PC-3 (cell line): ENCODE measurements around the gene MAP1LC3A. TPM values are rescaled to one million over a fixed set of nuclear protein-coding genes. Genes with fewer than 3 reads are reported as not detected.

ENCODE experiments used
- ATAC-seq: fragments of 200-7000 bp; cut with Tn5 transposase; 2 replicates; pipeline ENCODE4 v1.9.1; 2020; ENCODE audit warnings: mild to moderate bottlenecking, moderate library complexity
- BruUV-seq: library from RNA; stranded (reverse); fragments of 400-500 nt; replicated peaks from 2 replicates; lab custom pipeline; 2021; lab: Mats Ljungman, UMichigan
- CTCF ChIA-PET: fragments of 300-600 bp; sonication (Branson Sonifier 250); formaldehyde crosslinking; loops from one replicate; lab custom pipeline; 2022; ENCODE audit warnings: antibody characterized with exemption; lab: Charles Lee
- POLR2A ChIA-PET: fragments of 300-600 bp; sonication (Branson Sonifier 250); formaldehyde crosslinking; loops from one replicate; lab custom pipeline; 2022; ENCODE audit warnings: antibody characterized with exemption; ENCODE audit not compliant: unreplicated experiment; lab: Charles Lee
- DNase-seq: peaks from one replicate; pipeline ENCODE4 v3.0.0-alpha.2; 2015
- H2AFZ ChIP-seq: fragments of 300-600 bp; sonication (generic); 2 replicates; pipeline ENCODE4 v1.6.0; 2016; ENCODE audit warnings: antibody characterized with exemption, low read length
- H3F3A ChIP-seq: fragments of 300-600 bp; sonication (generic); one replicate; pipeline ENCODE4 v1.6.0; 2017; ENCODE audit warnings: antibody characterized with exemption, low read length, control low read depth, mild to moderate bottlenecking; ENCODE audit not compliant: unreplicated experiment
- H3K27ac ChIP-seq: fragments of 300-600 bp; sonication (generic); 2 replicates; pipeline ENCODE4 v1.5.1; 2016; ENCODE audit warnings: mild to moderate bottlenecking, low read length
- H3K27me3 ChIP-seq: fragments of 300-600 bp; sonication (generic); 2 replicates; pipeline ENCODE4 v1.6.1; 2016; ENCODE audit warnings: low read length, mixed read lengths
- H3K36me3 ChIP-seq: fragments of 300-600 bp; sonication (generic); 2 replicates; pipeline ENCODE4 v1.6.1; 2016; ENCODE audit warnings: low read depth, mixed run types, low read length, mixed read lengths
- H3K4me1 ChIP-seq: fragments of 300-600 bp; sonication (generic); 2 replicates; pipeline ENCODE4 v1.5.1; 2016; ENCODE audit warnings: low read length; ENCODE audit not compliant: insufficient read depth
- H3K4me2 ChIP-seq: fragments of 300-600 bp; sonication (generic); 2 replicates; pipeline ENCODE4 v1.6.0; 2016; ENCODE audit warnings: low read length
- H3K4me3 ChIP-seq: fragments of 300-600 bp; sonication (generic); 2 replicates; pipeline ENCODE4 v1.5.1; 2016; ENCODE audit warnings: mild to moderate bottlenecking, low read length, mixed read lengths
- H3K79me2 ChIP-seq: fragments of 300-600 bp; sonication (generic); 2 replicates; pipeline ENCODE4 v1.6.1; 2017; ENCODE audit warnings: low read length, mixed read lengths
- H3K9ac ChIP-seq: fragments of 300-600 bp; sonication (generic); 2 replicates; pipeline ENCODE4 v1.6.0; 2016; ENCODE audit warnings: mild to moderate bottlenecking, low read length
- H3K9me2 ChIP-seq: fragments of 300-600 bp; sonication (generic); replicated peaks from 2 replicates; pipeline ENCODE4 v1.6.1; 2016; ENCODE audit warnings: mixed run types, low read length, mixed read lengths
- H3K9me3 ChIP-seq: fragments of 300-600 bp; sonication (generic); 2 replicates; pipeline ENCODE4 v1.6.1; 2016; ENCODE audit warnings: low read length, mixed read lengths
- H4K20me1 ChIP-seq: fragments of 300-600 bp; sonication (generic); 2 replicates; pipeline ENCODE4 v1.6.1; 2016; ENCODE audit warnings: low read length, mixed read lengths
- CTCF ChIP-seq: fragments of 300-600 bp; sonication (generic); conservative IDR thresholded peaks from 2 replicates; pipeline ENCODE4 v1.5.1; 2017; ENCODE audit warnings: antibody characterized with exemption, low read depth, mild to moderate bottlenecking, low read length
- EZH2 ChIP-seq: fragments of 300-600 bp; sonication (generic); IDR thresholded peaks from one replicate; pipeline ENCODE4 v1.6.1; 2017; ENCODE audit warnings: antibody characterized with exemption, mild to moderate bottlenecking, low read length; ENCODE audit not compliant: unreplicated experiment
- EZH2phosphoT487 ChIP-seq: fragments of 300-600 bp; sonication (generic); IDR thresholded peaks from 2 replicates; pipeline ENCODE4 v1.6.1; 2018; ENCODE audit warnings: mild to moderate bottlenecking, antibody characterized with exemption, low read length, borderline replicate concordance
- intact Hi-C: fragments of 100-400 bp; cut with micrococcal nuclease; formaldehyde crosslinking; loops from 2 replicates; pipeline ENCODE4 v1.9.0; 2023
- total RNA-seq: library from RNA; depleted of rRNA; stranded (reverse); fragments of >200 nt; gene quantifications from 2 replicates; pipeline ENCODE4 v1.2.3, GENCODE V29; 2014; rRNA removed

The MAP1LC3A gene
- total RNA-seq, 1 experiment from 2014 or later, result 0.22 TPM

DNA sequence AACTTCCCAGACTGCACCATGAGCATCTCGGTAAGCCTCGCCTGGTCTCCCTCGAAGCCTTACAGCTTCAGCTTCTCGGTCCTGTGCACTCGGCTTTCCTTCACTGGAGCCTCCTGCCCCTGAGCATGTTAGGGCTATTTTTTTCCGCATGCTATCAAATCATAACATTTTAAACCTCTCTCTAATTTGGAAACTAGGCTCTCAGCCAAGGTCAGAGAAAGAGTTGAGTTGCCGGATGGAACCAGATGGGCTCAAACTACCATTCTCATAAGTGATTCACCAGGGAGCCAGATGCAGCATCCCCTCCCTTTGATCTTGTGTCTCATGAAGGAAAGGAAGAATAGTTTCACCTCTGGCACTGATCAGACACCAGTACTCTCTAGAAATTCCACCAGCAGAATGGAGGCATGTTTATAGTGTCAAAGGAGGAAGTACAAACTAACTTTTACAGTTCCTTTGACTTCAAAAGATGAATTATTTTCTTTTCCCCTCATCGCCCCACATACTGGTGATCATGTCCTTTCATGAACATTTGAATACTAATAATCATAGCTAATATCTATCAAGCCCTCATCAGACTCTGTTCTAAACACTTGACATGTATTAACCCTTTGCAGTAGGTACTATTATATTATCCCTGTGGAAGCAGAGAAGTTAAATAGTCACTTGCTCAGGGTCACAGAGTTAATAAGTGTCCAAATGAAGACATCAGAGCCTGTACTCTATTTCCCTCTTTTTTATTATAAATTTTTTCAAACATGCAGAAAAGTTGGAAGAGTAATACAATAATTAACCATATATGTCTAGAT, 46.7 kb downstream of the MAP1LC3A start:
- no peak for TF ChIP-seq EZH2phosphoT487
- no peak for TF ChIP-seq EZH2
- no peak for TF ChIP-seq CTCF
- ATAC-seq (no peak), DNase-seq (no peak)
- H3K27ac ChIP-seq, result no peak overlapping the region
- H3K79me2 ChIP-seq, result no peaks in the 10 kb centered on the region
- H4K20me1 ChIP-seq, result no peaks in the 10 kb centered on the region
- no peaks in the 10 kb centered on the region for H3F3A ChIP-seq
- no peak overlapping the region for H2AFZ ChIP-seq
- H3K9me3 ChIP-seq, result no peaks in the 10 kb centered on the region
- intact Hi-C loops, result no loop called here
- H3K4me2 ChIP-seq, result no peak overlapping the region
- no peaks in the 10 kb centered on the region for H3K4me1 ChIP-seq
- CTCF ChIA-PET, result no interaction called here
- H3K9me2 ChIP-seq, result no peaks in the 10 kb centered on the region
- no TSS peak for BruUV-seq
- no peak overlapping the region for H3K9ac ChIP-seq
- POLR2A ChIA-PET, result no interaction called here
- H3K36me3 ChIP-seq, result no peaks in the 10 kb centered on the region
- no peak overlapping the region for H3K4me3 ChIP-seq
- no peaks in the 10 kb centered on the region for H3K27me3 ChIP-seq

GRCh38 chr20:34607066-34607465, 48.5 kb downstream of the MAP1LC3A start:
- BruUV-seq, result no TSS peak
- no peak overlapping the region for H3K9ac ChIP-seq
- H3K9me3 ChIP-seq, result no peaks in the 10 kb centered on the region
- no peak overlapping the region for H2AFZ ChIP-seq
- no peaks in the 10 kb centered on the region for H3K27me3 ChIP-seq
- H3K9me2 ChIP-seq, result no peaks in the 10 kb centered on the region
- no peaks in the 10 kb centered on the region for H3K79me2 ChIP-seq
- TF ChIP-seq EZH2phosphoT487 (no peak), EZH2 (no peak), CTCF (no peak)
- H3K4me1 ChIP-seq, result no peaks in the 10 kb centered on the region
- H3F3A ChIP-seq, result no peaks in the 10 kb centered on the region
- ChIA-PET POLR2A (no interaction called here), CTCF (no interaction called here)
- H3K4me3 ChIP-seq, result no peak overlapping the region
- no peak overlapping the region for H3K27ac ChIP-seq
- DNase-seq, result no peak
- no peak overlapping the region for H3K4me2 ChIP-seq
- no peak for ATAC-seq
- H4K20me1 ChIP-seq, result no peaks in the 10 kb centered on the region
- no peaks in the 10 kb centered on the region for H3K36me3 ChIP-seq
- intact Hi-C loops, result no loop called here

Other genes starting within 250 kb of the MAP1LC3A start
- 49.4 and 54.8 TPM in 2 replicates for gene ITCH, start 195.4 kb upstream of the MAP1LC3A start, total RNA-seq
- gene DYNLRB1, start 42.3 kb upstream of the MAP1LC3A start, total RNA-seq, result 153 and 177 TPM in 2 replicates
- 24.5 and 27.9 TPM in 2 replicates for gene PIGU, start 118.4 kb downstream of the MAP1LC3A start, total RNA-seq
- 2.1 and 3.3 TPM in 2 replicates for gene TP53INP2, start 145.6 kb downstream of the MAP1LC3A start, total RNA-seq